ENCODE data around the gene COMMD4.

The COMMD4 gene

DNA sequence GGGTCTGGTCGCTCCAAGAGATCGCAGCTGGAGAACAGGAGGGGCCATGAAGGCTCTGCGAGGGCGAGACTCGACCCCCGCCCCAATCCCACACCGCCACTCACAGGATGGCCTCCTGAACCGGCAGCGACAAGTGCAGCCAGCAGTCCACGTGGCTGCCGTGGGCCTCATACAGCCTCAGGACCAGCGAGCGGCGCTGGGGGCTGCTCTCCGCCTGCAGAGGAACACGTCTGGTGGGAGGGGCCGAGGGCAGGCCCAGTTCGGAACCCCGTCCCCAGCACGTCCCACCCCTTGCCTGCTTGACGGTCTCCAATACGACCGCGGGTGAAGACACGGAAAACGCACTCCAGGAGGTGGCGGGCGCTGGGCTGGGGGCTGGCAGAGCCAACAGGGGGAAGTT is 20.1 kb downstream of the COMMD4 start:
- no peak for DNase-seq (ENCODE audit: low read depth in 2 of 2, low spot score in 1 of 2)

DNA sequence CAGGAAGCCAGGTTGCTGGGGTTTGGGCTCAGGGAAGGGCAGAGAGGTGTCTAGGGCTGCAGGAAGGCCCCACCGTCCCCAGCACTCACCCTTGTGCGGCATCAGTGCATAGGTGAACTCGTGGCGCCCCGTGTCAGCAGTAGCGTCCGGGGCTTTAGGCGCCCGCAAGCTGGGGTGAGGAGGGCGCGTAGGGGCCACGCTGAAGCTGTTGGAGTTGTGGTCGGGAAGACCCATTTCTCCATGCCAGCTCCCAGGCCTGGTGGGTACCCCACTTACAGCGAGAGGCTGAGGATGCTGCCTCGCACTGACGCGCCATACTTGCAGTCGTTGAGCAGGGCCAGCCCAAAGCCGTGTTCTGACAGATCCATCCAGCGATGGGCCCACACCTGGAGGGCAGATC is 20.7 kb downstream of the COMMD4 start:
- no peak for DNase-seq (ENCODE audit: low read depth in 2 of 2, low spot score in 1 of 2)

DNA sequence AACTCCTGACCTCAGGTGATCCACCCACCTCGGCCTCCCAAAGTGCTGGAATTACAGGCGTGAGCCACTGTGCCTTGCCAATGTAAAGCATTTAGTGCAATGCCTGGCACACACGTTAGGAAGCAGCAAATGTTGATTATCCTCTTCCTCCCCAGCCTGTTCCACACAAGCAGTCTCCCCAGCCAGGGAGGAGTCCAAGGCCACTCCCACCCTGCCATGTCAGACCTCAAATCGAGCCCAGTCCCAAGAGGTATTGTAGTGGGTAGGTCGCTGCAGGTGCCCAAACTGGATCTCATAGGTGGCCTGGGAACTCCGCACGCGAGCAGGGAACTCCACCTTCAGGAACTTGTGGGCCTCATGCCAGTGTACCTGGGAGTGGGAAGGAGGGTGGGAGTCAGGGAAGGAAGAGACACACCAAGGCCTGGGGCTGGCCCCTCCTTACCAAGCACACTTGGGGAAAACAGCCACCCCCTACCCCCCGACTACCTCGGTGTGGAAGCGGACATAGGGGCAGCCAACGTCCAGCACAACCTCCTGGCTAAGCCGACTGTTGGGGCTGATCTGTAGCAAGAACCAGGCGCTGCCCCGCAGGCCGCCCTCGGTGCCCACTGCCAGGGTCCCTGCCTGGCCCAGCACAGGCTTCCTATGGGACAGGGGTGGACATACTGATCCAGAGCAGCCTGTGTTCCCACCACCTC is 22.3 kb downstream of the COMMD4 start:
- no peak for DNase-seq (ENCODE audit: low read depth in 2 of 2, low spot score in 1 of 2)

DNA sequence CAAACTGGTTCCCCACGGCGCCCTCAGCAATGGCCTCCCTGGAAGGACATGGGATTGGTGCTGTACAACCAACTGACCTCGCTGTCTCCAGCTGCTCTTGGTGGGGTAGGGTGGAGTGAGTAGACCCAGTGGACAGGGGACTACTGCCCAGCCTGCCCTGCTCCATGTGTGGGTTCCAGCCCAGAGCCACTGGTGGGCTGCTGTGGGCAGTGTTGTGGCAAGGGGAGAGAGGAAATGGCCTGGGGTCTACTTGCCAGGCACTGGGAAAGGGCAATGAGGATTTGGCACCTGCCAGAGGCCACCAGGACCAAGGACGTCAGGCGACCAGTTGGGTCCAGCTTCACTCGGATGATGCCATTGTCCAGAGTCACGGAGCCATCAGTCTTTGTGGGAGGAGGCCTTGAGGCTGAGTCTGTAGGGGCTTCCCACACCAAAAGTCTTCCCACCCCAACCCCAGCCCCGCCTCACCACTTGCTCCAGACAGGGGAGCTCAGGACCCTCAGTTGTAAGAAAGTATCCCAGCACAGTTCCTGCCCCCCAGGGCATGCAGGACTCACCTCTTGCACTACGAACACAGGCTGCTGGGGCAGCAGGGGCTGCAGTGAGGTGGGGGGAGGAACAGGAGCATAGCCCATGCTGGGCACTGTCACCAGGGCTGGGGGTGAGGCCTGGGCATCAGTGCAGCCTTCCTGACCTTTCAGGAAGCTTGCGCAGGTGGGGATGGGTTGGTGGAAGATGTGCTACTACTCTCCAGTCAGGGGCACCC is 23.1 kb downstream of the COMMD4 start:
- DNase-seq (ENCODE audit: low read depth in 2 of 2, low spot score in 1 of 2), result no peak

DNA sequence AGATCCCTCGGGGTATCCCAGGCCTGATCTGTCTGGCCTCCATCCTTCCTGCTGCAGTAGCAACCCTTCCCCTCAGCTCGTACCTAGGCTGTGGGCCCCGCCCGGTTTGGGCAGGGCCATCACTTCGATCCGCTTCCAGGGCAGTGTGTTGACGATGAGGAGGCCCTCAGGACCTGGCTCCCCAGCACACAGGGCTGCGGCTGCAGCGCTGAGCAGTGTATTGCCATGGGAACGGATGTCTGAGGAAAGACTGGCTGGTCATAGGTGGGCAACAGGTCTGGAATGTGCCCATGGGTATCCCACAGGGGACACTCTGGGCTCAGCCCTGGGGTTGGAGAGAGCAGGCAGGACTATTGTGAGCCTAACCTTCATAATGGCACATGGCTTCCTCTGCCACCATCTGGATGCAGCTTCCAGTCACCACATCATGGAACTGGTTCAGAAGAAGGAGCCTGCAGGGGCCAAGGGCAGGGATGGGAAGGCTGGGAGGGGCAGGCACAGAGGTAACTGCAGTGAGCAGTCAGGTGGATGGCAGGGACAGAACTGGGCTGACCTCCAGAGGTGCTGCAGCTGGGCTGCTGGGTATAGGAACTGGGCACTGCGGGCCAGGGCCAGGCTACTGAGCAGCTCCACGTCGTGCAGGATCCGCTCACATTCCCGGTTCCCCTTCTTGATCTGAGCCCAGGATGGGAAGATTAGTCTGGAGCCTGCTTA is 23.8 kb downstream of the COMMD4 start:
- DNase-seq (ENCODE audit: low read depth in 2 of 2, low spot score in 1 of 2), result no peak

DNA sequence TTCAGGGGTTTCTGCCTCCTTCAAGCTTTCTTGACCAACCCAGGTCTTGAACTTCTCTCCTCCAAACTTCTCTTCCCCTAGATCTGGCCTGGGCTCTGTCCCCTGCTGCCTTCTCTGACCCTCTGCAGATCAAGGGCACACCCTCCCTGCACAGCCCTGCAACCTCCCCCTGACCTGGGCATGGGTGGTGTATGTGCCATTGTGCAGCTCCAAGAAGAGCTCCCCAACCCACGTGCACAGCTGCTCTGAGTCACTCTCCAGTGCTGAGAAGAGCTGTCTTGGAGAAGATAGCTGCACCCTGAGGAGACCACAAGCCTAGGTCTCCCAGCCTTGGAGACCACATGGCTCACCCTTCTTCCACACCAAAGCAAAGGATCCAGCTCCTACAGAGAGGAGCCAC is 24.5 kb downstream of the COMMD4 start:
- no peak for DNase-seq (ENCODE audit: low read depth in 2 of 2, low spot score in 1 of 2)

DNA sequence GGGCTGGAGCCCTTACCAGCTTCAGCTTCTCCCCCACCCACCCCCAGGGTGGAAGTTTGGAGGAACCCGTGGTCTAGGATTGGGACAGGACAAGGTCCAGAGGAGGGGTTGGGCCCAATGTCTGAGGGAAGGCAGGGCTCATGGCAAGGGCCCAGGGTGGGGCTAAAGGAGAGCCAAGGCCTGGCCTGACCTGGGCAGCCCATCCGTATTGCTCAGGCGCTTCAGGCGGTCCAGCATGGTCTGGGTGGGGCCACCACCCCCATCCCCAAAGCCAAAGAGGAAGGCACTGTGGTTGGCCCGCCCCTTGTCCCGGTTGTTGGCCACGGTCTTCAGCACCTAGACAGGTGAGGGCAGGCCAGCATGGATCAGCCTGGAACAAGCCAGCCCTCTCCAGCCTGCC is 25.0 kb downstream of the COMMD4 start:
- DNase-seq (ENCODE audit: low read depth in 2 of 2, low spot score in 1 of 2), result no peak

DNA sequence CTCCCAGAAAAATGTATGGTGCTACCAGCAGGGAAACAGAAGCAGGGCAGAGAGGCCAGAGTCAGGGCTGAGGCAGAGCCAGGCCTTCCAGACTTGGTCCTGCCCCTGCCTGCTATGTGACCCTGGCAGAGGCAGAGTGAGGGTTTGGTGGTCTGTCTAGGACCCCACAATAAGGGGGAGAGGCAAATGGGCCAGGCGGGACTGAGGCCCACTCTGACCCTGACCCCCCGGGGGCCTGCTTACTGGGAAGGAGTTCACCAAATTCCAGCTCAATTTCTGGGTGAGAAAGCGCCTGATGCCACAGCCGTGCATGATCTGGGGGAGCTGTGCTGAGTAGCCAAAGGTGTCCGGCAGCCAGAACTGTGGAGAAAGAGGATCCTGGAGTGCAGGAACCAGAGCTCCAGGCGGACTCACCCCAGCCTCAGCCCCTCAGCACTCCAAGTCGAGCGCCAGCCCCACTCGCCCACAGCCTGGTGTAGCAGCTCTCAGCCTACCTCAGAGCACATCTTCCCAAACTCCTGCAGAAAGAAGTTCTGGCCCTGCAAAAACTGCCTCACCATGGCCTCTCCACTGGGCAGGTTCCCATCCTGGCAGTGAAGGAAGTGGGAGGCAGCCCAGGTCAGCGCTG is 25.6 kb downstream of the COMMD4 start:
- DNase-seq (ENCODE audit: low read depth in 2 of 2, low spot score in 1 of 2), result no peak

DNA sequence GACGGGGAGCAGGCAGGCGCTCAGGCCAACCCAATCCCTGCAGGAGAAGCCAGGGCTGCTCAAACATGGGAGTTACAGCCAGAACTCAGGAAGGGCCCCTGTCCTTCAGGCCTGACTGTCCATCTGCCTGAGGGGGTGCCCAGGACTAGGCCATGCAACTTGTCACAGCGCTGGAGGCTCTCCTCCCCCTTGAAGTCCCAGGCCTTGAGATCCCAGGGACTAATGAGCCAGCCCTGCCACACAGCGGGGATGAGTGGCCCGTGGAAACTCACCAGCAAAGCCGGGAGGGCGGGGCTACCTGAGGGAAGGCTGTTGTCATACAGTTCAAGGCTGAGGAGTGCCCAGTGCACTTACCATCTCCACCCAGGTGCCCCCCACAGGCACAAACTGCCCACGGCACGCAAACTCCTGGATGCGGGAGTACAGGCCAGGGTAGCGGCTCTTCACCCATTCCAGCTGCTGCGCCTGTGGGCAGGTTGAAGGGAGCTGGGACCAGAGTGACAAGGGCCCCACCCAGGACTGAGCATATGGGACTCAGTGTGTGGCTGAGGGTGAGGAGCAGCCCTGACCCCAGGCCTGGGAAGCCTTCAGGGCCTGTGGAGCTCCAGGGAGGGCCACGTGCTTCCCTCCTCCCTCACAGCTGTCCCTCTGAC is 26.3 kb downstream of the COMMD4 start:
- DNase-seq (ENCODE audit: low read depth in 2 of 2, low spot score in 1 of 2), result no peak

DNA sequence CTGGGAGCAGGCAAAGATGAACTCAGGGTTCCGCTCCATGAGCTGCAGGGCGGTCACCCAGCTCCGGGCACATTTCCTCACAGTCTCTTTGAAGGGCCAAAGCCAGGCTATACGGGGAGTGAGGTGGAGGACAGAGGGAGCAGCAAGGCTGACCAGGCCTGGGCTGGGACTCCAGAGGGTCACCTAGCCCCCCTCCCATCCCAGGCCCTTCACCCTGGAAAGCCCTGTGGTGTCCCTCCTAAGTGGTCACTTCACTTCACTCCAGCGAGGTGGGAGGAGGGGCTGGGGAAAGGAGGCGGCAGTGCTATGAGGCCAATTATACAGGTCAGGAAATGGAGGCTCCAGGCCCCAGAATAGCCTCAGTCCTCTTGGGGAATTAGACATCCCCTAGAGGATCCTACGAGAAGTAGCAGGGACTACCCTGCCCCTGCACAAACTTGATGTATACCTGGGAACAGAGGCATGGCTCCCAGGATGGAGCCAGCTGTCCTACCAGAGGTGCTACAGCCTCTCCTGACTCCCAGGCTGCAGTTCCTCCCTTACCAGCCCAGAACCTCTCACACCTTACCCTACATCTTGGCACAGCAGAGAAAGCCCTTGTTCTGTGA is 26.9 kb downstream of the COMMD4 start:
- no peak for DNase-seq (ENCODE audit: low read depth in 2 of 2, low spot score in 1 of 2)

DNA sequence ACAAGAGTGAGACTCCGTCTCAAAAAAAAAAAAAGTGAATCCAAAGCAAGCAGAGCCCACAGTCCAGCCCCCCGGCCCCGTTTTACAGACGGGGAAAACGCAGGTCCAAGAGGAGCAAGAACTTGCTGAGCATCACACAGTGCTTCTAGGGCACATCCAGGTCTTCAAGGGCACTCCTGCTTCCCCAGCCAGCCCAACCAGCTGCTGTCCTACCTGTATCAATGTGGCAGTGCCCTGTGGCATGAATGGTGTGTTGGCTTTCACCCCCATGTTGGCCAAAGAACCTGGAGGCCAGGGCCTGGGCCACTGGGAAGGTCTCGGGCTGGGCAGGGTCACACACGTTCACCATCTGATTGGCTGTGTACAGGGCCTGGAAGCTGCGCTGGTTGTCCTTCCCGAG is 27.9 kb downstream of the COMMD4 start:
- DNase-seq (ENCODE audit: low read depth in 2 of 2, low spot score in 1 of 2), result no peak

DNA sequence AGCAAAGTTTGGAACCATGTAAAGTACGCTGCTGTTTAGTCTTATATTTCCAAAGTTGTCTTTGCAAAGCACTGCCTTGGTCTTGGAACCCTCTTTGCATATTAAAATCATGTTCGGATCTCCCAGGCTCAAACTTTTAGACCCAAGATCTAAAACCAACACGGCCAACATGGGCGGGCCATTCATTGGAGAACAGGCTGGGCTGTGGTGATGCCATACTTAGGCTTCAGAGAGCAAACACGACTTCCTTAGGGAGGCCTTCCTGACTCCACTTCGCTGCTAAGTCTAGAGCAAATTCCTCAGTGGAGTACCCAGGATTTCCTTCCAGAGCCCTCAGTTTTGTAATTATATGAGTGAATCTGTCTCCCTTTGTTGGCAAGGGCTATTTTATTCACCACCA is 29.0 kb downstream of the COMMD4 start:
- DNase-seq (ENCODE audit: low read depth in 2 of 2, low spot score in 1 of 2), result no peak

DNA sequence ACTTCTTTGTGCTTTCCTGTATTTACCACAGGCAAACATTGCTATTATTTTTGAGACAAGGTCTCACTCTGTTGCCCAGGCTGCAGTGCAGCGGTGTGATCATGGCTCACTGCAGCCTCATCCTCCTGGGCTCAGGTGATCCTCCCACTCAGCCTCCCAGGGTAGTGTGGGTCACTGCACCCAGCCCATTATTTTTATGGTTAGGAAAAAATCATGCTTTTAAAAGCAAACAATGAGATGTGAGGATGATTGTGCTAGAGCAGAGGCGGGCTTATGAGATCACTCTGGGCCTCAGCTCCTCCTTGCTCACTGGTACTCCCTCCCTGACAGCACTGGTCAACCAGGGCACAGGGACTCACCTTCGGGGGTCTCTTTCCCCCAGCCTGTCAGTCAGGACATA is 30.3 kb downstream of the COMMD4 start:
- no peak for DNase-seq (ENCODE audit: low read depth in 2 of 2, low spot score in 1 of 2)

DNA sequence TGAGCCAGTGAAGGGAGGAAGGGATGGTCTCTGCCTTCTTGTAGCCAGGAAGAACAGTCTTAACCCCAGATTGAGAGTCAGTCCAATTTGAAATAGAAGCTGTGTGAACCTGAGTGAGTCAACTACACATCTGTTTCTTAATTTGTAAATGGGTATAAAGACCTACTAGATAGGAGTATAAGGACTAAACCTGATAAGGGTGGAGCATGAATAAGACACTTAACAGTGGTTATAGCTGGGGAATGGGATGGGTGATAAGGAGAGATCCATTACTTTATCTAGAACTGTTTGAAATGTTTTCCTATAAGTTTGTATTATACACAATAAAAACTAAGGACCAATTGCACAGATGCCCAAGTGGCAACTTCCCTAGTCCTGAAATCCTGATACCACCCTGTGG is 31.1 kb downstream of the COMMD4 start:
- DNase-seq (ENCODE audit: low read depth in 2 of 2, low spot score in 1 of 2), result no peak

DNA sequence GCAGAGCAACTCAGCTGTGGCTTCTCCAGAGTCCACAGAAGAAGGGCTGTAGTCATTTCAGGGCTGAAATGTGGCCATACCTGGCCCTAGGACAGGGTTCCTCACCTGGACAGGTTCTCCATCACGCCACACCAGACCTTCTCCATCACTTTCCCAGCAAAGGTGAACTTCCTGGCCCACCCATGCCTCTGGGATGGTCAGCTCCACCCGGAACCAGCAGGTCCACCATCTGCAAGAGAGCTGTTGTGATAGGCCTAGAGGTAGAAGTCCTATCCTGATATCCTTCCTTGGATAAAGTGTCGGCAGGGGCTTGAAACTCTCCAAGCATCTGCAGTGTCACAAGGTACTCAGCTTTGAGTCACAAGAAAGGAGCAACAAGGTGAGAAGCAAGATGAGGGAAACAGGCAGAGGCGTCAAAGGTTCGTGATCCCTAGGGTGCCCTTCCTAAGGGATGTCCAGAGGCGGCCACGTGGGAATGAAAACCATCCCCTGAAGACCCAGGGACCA is 31.6 kb downstream of the COMMD4 start:
- no peak for DNase-seq (ENCODE audit: low read depth in 2 of 2, low spot score in 1 of 2)

DNA sequence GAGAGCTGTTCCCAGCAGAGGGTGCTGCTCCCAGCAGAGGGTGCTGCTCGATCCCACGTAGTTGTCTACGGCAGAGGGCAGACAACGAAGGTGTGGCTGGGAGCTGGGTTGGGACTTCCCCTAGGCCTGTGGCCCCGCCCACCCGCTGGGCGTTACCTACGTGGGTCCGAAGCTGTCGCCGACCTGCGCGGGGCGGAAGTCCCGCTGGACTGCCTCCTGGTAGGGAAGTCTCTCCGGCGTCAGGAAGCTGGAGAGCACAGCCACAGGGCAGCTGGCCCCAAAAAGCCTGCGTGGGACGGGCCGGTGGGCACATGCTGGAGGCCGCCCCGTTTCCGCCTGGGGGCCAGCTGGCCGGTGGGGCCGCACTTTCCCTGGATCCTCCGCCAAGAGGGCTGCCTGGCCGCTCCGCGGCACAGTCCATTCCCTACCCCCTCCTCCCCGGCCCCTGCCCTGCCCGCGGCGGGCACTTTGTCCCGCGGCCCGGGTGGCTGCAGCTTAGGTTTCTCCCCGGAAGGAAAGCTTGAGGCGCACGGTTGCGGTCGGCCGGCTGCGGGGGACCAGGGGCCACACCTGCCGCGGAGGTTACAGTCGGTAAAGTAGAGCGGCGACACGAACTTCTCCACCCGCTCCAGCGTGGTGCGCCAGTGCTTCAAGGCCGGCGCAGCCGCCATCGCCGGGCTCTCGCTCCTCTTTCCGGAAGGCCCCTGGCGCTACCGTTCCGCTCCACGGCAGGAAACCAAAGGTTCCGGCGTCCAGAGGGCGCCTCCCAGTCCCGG is 32.2 kb downstream of the COMMD4 start, which contains the start of gene MAN2C1:
MAN2C1 (minus strand) TSS at position 695 of the 776 bp plus-strand sequence; CDS start at position 671, 24 bp downstream.
- peak; percentile 76 to 82 for DNase-seq (ENCODE audit: low read depth in 2 of 2, low spot score in 1 of 2)

DNA sequence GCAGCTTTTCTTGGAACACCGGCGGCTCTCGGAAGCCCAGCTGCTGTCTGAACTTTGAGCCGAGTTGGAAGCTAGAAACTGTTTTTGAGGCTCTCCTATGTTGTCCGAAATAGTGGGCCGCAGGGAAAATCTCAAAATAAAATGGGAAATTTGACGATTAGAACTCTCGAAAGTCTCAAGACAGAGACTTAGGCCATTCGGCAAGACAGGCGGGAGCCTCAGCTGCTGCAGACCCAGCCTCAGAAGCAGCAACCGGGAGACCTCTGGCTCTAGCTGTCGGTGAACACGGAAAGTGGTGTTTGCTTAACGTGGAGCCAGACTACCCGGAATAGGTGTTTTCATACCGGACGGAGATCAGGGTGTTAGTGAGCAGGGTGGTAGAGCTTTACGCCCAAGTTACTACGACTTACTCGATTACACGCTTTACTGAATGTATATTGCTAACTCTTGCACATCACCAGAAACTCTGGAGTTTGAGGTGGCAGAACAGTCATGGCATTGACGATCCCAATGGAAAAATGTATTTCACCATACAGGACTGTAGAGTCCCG is 32.9 kb downstream of the COMMD4 start:
- no peak for DNase-seq (ENCODE audit: low read depth in 2 of 2, low spot score in 1 of 2)

DNA sequence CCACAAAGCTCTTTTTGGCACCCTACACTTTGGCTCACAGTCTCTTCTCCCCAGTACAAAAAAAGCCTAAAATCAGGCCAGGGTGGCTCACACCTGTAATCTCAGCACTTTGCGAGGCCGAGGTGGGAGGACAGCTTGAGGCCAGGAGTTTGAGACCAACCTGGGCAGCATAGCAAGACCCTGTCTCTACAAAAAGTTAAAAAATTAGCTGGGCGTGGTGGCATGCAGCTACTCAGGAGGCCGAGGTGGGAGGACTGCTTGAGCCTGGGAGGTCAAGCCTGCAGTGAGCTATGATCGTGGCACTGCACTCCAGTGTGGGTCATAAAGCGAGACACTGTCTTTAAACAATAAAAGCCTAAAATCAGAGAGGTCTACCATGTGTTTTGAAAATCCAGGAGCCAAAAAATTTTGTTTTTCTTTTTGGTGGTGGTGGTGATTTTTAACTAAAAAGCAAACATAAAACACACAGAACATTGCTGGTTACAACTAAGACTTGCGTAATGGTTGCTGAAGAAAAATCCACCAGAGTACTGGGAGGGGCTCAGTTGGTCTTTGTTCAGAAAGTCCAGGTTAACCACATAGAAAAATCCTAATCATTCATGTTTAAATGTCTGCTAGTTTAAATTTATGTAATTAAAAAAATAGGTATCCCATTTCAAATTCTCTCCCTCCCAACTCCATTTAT is 34.2 kb downstream of the COMMD4 start:
- DNase-seq (ENCODE audit: low read depth in 2 of 2, low spot score in 1 of 2), result no peak

DNA sequence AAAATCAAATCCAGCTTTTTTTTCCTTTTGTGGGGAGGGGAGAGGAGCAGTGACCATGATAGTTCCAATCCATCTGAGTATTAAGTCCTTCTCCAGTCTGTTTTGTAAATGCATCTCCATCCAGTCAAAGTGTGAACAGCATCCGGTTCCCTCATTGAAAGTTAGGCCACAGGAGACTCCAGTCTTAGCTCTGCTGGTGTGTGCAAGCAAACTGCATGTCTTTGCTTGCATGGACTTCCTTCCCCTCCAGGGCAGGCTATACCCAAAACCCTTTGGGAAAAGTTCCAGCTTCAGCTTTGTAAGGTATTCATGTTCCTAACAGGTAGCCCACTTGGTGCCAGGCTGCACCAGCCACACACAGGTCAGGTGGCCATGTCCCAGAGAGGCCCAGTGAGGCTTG is 35.6 kb downstream of the COMMD4 start:
- DNase-seq (ENCODE audit: low read depth in 2 of 2, low spot score in 1 of 2), result no peak
